IMR-90 (cell line): ENCODE data around the gene SELENBP1. TPM values are rescaled to one million over a fixed set of nuclear protein-coding genes. Genes with fewer than 3 reads are reported as not detected.
A peak's percentile ranks its signal among the peaks of the same experiment; 100 is the strongest.

Source experiments
- ATAC-seq: fragments of 200-7000 bp; cut with Tn5 transposase; 2 replicates; pipeline ENCODE4 v1.9.1; 2020; ENCODE audit warnings: low read depth, mild to moderate bottlenecking, moderate library complexity
- Bru-seq: library from RNA; stranded (reverse); fragments of 400-500 nt; gene quantifications from one replicate; lab custom pipeline; 2021; lab: Mats Ljungman, UMichigan
- BruChase-seq, 2 experiments: library from RNA; stranded (reverse); fragments of 400-500 nt; gene quantifications; one replicate each; lab custom pipeline; 2021; lab: Mats Ljungman, UMichigan
- BruUV-seq: library from RNA; stranded (reverse); fragments of 400-500 nt; replicated peaks from 2 replicates; lab custom pipeline; 2021; lab: Mats Ljungman, UMichigan
- CTCF ChIA-PET: fragments of 300-600 bp; formaldehyde crosslinking; extraction: SDS; loops from one replicate; lab custom pipeline; 2021; ENCODE audit warnings: antibody characterized with exemption; lab: Yijun Ruan, JAX
- POLR2A ChIA-PET: fragments of 300-600 bp; sonication (Branson Sonifier 250); formaldehyde crosslinking; loops from one replicate; lab custom pipeline; 2022; ENCODE audit warnings: antibody characterized with exemption; ENCODE audit not compliant: unreplicated experiment; lab: Charles Lee
- DNase-seq: peaks from one replicate; pipeline ENCODE4 v3.0.0; 2013
- H2AFZ ChIP-seq: replicated peaks from 2 replicates; pipeline ENCODE3; 2013; ENCODE audit warnings: low read length, mild to moderate bottlenecking; ENCODE audit not compliant: poor library complexity
- H2AK5ac ChIP-seq: 2 replicates; pipeline ENCODE4 v1.6.1; 2013; ENCODE audit warnings: low read depth, low read length, inconsistent platforms
- H2AK9ac ChIP-seq: replicated peaks from 2 replicates; pipeline ENCODE3; 2013; ENCODE audit warnings: mild to moderate bottlenecking, low read depth, low read length, moderate library complexity; ENCODE audit not compliant: poor library complexity
- H2BK120ac ChIP-seq: 2 replicates; pipeline ENCODE4 v1.6.1; 2013; ENCODE audit warnings: low read depth, low read length, inconsistent platforms
- H2BK15ac ChIP-seq: 3 replicates; pipeline ENCODE4 v1.6.1; 2013; ENCODE audit warnings: low read depth, low read length, inconsistent platforms
- H2BK20ac ChIP-seq: 2 replicates; pipeline ENCODE4 v1.6.1; 2013; ENCODE audit warnings: low read depth, mild to moderate bottlenecking, inconsistent platforms, low read length, moderate library complexity
- H2BK5ac ChIP-seq: 2 replicates; pipeline ENCODE4 v1.6.1; 2013; ENCODE audit warnings: mild to moderate bottlenecking, low read depth, low read length, inconsistent platforms; ENCODE audit not compliant: poor library complexity, severe bottlenecking
- H3K14ac ChIP-seq: replicated peaks from 2 replicates; pipeline ENCODE4 v1.6.1; 2013; ENCODE audit warnings: low read depth, low read length, inconsistent platforms
- H3K18ac ChIP-seq: 2 replicates; pipeline ENCODE4 v1.6.1; 2013; ENCODE audit warnings: low read depth, low read length, control low read depth
- H3K23ac ChIP-seq: 2 replicates; pipeline ENCODE4 v1.6.1; 2013; ENCODE audit warnings: low read depth, low read length, inconsistent platforms
- H3K27ac ChIP-seq: 2 replicates; pipeline ENCODE4 v1.5.1; 2013; ENCODE audit warnings: mild to moderate bottlenecking, control low read depth, low read length; ENCODE audit not compliant: insufficient read depth
- H3K27me3 ChIP-seq: 2 replicates; pipeline ENCODE4 v1.6.1; 2013; ENCODE audit warnings: low read length; ENCODE audit not compliant: control insufficient read depth, insufficient read depth
- H3K36me3 ChIP-seq: 2 replicates; pipeline ENCODE4 v1.6.1; 2013; ENCODE audit warnings: low read length, mixed read lengths; ENCODE audit not compliant: control insufficient read depth, insufficient read depth
- H3K4ac ChIP-seq: 2 replicates; pipeline ENCODE4 v1.6.1; 2013; ENCODE audit warnings: low read depth, low read length, inconsistent platforms
- H3K4me1 ChIP-seq: 2 replicates; pipeline ENCODE4 v1.6.1; 2013; ENCODE audit warnings: low read length, mixed read lengths; ENCODE audit not compliant: control insufficient read depth, insufficient read depth
- H3K4me2 ChIP-seq: 2 replicates; pipeline ENCODE4 v1.6.1; 2013; ENCODE audit warnings: low read depth, mild to moderate bottlenecking, control low read depth, low read length, moderate library complexity
- H3K4me3 ChIP-seq: 2 replicates; pipeline ENCODE4 v1.5.1; 2013; ENCODE audit warnings: low read depth, mild to moderate bottlenecking, control low read depth, low read length, moderate library complexity; ENCODE audit not compliant: insufficient read depth
- H3K56ac ChIP-seq: 2 replicates; pipeline ENCODE4 v1.6.1; 2013; ENCODE audit warnings: low read length, inconsistent platforms; ENCODE audit not compliant: insufficient read depth; ENCODE audit errors: extremely low read depth
- H3K79me1 ChIP-seq, 2 experiments: 2 replicates each; pipeline ENCODE4 v1.6.1; 2013; ENCODE audit warnings: low read length in 2 of 2, inconsistent platforms in 1 of 2, low read depth in 1 of 2
- H3K9ac ChIP-seq: 2 replicates; pipeline ENCODE4 v1.6.1; 2013; ENCODE audit warnings: low read depth, low read length, control low read depth
- H3K9me1 ChIP-seq: 2 replicates; pipeline ENCODE4 v1.6.1; 2013; ENCODE audit warnings: low read length, inconsistent platforms; ENCODE audit not compliant: insufficient read depth
- H3K9me3 ChIP-seq: 2 replicates; pipeline ENCODE4 v1.6.1; 2013; ENCODE audit warnings: low read length; ENCODE audit not compliant: control insufficient read depth, insufficient read depth
- H4K20me1 ChIP-seq: 2 replicates; pipeline ENCODE4 v1.6.1; 2013; ENCODE audit warnings: low read length, inconsistent platforms; ENCODE audit not compliant: insufficient read depth
- H4K5ac ChIP-seq: 2 replicates; pipeline ENCODE4 v1.6.1; 2013; ENCODE audit warnings: mild to moderate bottlenecking, low read depth, low read length, control low read depth
- H4K8ac ChIP-seq, 2 experiments: 2 replicates each; pipeline ENCODE4 v1.6.1; 2013; ENCODE audit warnings: low read depth in 2 of 2, low read length in 2 of 2, control low read depth in 1 of 2, inconsistent platforms in 1 of 2
- H4K91ac ChIP-seq: 2 replicates; pipeline ENCODE4 v1.6.1; 2013; ENCODE audit warnings: low read depth, low read length, inconsistent platforms; ENCODE audit not compliant: insufficient read depth
- MAZ ChIP-seq: IDR thresholded peaks from 2 replicates; pipeline ENCODE4 v1.6.1; 2012; ENCODE audit warnings: low read depth, mild to moderate bottlenecking, low read length, improper control_type of control experiment, moderate library complexity, borderline replicate concordance
- SMC3 ChIP-seq: fragments of 150-350 bp; IDR thresholded peaks from 2 replicates; pipeline ENCODE4 v1.6.1; 2016; ENCODE audit warnings: low read depth, mild to moderate bottlenecking, antibody characterized with exemption, low read length, moderate library complexity
- WGBS, 2 experiments: methylation state at CpG; one replicate each; pipeline versions ENCODE4 v1.1.5 to v1.1.7; 2013; ENCODE audit warnings: missing lambda C conversion rate in 2 of 2; ENCODE audit not compliant: insufficient read length in 1 of 2; ENCODE audit errors: extremely low coverage in 2 of 2; 5-methylcytosine and 5-hydroxymethylcytosine counted together
- dilution Hi-C: fragments of 300-500 bp; cut with HindIII; formaldehyde crosslinking; loops from one replicate; pipeline ENCODE4 v1.14.3; 2018; ENCODE audit warnings: low sequenced_read_pairs; ENCODE audit not compliant: unreplicated experiment
- in situ Hi-C: fragments of 300-500 bp; cut with MboI; formaldehyde crosslinking; loops from 3 replicates; pipeline ENCODE4 v1.14.3; 2019; ENCODE audit warnings: low sequenced_read_pairs, inconsistent platforms, mixed read lengths
- intact Hi-C: fragments of 100-400 bp; cut with micrococcal nuclease; formaldehyde crosslinking; loops from 2 replicates; pipeline ENCODE4 v1.10.0; 2022
- long read RNA-seq: library from polyadenylated mRNA; unstranded; transcript quantifications from one replicate; pipeline ENCODE4 v2.0.0, GENCODE V29; 2021; ENCODE audit not compliant: unreplicated experiment
- polyA plus RNA-seq, 3 experiments: library from polyadenylated mRNA; depleted of rRNA; stranded (reverse); fragments of >200 nt; gene quantifications; 2 replicates each; pipeline ENCODE4 v1.2.3, GENCODE V29; 2012; ENCODE audit warnings: low replicate concordance in 1 of 3
- total RNA-seq: library from RNA; depleted of rRNA; stranded (reverse); fragments of >200 nt; gene quantifications from 2 replicates; pipeline ENCODE4 v1.2.3, GENCODE V29; 2012; rRNA removed

The SELENBP1 gene
- 21.1 and 21.3 TPM in 2 replicates for total RNA-seq
- 54.9 and 56.9 TPM in 2 replicates for polyA plus RNA-seq (2012; rRNA removed)
- 54.1 and 66.8 TPM in 2 replicates for polyA plus RNA-seq (2012; cell fraction: cytosol; rRNA removed)
- polyA plus RNA-seq (2012; cell fraction: nucleus; rRNA removed; ENCODE audit: low replicate concordance) = 144 and 236 TPM in 2 replicates
- percentile 52 among the genes with signal in this experiment for Bru-seq, nascent RNA
- BruChase-seq, experiment 1, labeled RNA remaining after a 6-hour chase = percentile 62 among the genes with signal in this experiment
- percentile 59 among the genes with signal in this experiment for BruChase-seq, experiment 2, labeled RNA remaining after a 2-hour chase
- long read RNA-seq, transcript SELENBP1-201 (12 exons, 1,752 nt) = major isoform, 51 of 76 reads
- long read RNA-seq, partial matches to known transcripts = 7 of 76 reads
- long read RNA-seq, other reads (novel, unspliced or antisense) = 10 of 76 reads

DNA sequence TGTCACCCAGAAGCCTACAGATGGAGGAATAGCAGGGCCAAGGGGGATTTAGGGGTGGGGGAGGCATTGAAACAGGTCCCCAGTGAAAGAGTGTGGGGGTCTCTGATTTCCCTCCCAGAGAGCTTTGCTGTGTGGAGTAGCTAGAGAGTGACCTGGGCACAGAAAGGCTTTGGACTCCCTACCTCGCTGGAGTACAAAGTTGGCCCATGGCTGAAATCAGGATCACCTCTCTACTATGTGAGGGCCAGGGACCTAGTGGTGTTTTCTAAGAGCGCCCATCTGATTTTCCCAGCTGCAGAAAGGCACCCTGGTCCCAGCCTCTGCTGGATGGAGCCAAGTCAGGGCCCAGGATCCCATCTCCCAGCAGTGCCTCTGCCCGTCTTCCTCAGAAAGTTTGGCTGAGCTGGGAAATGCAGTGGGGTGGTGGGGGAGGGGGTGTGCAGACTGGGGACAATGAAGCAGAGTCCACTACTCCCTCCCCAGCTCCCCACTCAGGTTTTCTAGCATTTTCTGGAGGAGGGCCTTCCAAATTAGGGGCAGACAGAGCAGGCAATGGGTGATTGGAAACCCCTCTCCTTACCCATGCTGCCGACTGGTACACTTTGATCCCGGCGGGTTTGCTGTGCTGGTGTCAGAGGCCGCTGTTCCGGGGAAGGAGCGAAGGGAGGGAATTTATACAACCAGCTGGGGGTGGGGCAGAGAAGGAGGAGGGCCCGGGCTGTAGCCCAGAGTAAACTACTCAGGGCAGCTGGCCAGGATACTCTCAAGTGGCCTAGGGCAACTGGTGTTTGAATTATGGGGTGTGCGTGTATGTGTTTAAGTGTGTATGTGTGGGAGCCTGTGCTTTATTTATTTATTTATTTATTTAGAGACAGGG is at the start of gene SELENBP1:
Gene SELENBP1 (minus strand): TSS at position 648 of the 877 bp plus-strand sequence. CDS start 64 bp downstream, at position 584.
- peak within 1 kb of the TSS; percentile 35; the same call in 1 of the 2 replicates for H3K18ac ChIP-seq
- peak within 1 kb of the TSS; percentile 95 for H2AFZ ChIP-seq
- peaks cover 14% of the 10 kb centered on the region for H3K4me1 ChIP-seq
- peak within 1 kb of the TSS; percentile 65; the same call in 1 of the 2 replicates for H3K56ac ChIP-seq
- H3K9me1 ChIP-seq = peaks cover 8% of the 10 kb centered on the region
- H4K5ac ChIP-seq = peak within 1 kb of the TSS; percentile 8
- peak within 1 kb of the TSS; percentile 43; the same call in 1 of the 2 replicates for H4K91ac ChIP-seq
- WGBS, 2 experiments = no CpG with 5 or more reads among the region's 11 CpGs
- peak within 1 kb of the TSS; percentile 80 for H3K4ac ChIP-seq
- H2AK9ac ChIP-seq = peak within 1 kb of the TSS; percentile 95
- peak within 1 kb of the TSS; percentile 15 for H3K27ac ChIP-seq
- H2BK15ac ChIP-seq = no peak within 1 kb of the TSS
- ChIA-PET POLR2A (interaction anchor here (0.6 kb wide), 2 partner anchors 20 to 61 kb away, joined by 3 to 10 read pairs; no protein-coding TSS in a partner anchor), CTCF (interaction anchor here (1.0 kb wide), 1 partner anchor 32 kb away, joined by 4 read pairs; no protein-coding TSS in a partner anchor)
- TF ChIP-seq MAZ = peak; percentile 51; the same call in 1 of the 2 replicates
- no peak for TF ChIP-seq SMC3
- H3K23ac ChIP-seq = peak within 1 kb of the TSS; percentile 63; the same call in 1 of the 2 replicates
- peak within 1 kb of the TSS; percentile 76 to 93 for H4K8ac ChIP-seq
- H2BK5ac ChIP-seq = no peak within 1 kb of the TSS
- dilution Hi-C loops = no loop called here
- intact Hi-C loops = no loop called here
- H3K4me2 ChIP-seq = peak within 1 kb of the TSS; percentile 84
- peaks cover 6% of the 10 kb centered on the region; the same call in 1 of the 2 replicates for H3K36me3 ChIP-seq
- H3K4me3 ChIP-seq = peak within 1 kb of the TSS; percentile 50
- peak within 1 kb of the TSS; percentile 62 for H3K9ac ChIP-seq
- peak; percentile 71 for DNase-seq
- peaks cover 0 to 10% of the 10 kb centered on the region in 2 experiments; a peak in 1 of 4 replicates for H3K79me1 ChIP-seq
- H3K14ac ChIP-seq = peak within 1 kb of the TSS; percentile 95; the same call in 1 of the 2 replicates
- in situ Hi-C loops = no loop called here
- peak; percentile 92 for ATAC-seq
- no peaks in the 10 kb centered on the region for H3K9me3 ChIP-seq
- H2AK5ac ChIP-seq = peak within 1 kb of the TSS; percentile 54
- H2BK20ac ChIP-seq = 0 out of 2 replicates have a peak within 1 kb of the TSS, but pooled peaks have one; percentile 8
- H4K20me1 ChIP-seq = no peaks in the 10 kb centered on the region
- peak within 1 kb of the TSS; percentile 59; the same call in 1 of the 2 replicates for H2BK120ac ChIP-seq
- no TSS peak for BruUV-seq
- no peaks in the 10 kb centered on the region for H3K27me3 ChIP-seq
